Natural killer cell (primary cell): Measurements from ENCODE around the gene MTOR. TPM values are rescaled to one million over a fixed set of nuclear protein-coding genes. Genes with fewer than 3 reads are reported as not detected.

ENCODE experiments used
- ATAC-seq, 3 donors: fragments of 150-1000 bp in 2 of 3; fragments of 200-7000 bp in 1 of 3; cut with Tn5 transposase; 1 replicate in 1 of 3; 2 replicates in 2 of 3; pipeline ENCODE4 v1.10.0; 2021; ENCODE audit warnings: mild to moderate bottlenecking in 2 of 3, moderate library complexity in 2 of 3
- DNase-seq, 2 donors: peaks; one replicate each; pipeline versions ENCODE4 v3.0.0 to v3.0.0-alpha.2; 2013 to 2021; ENCODE audit warnings: mixed read lengths in 1 of 2
- H3K27ac ChIP-seq: one replicate; pipeline ENCODE4 v1.5.1; 2013; ENCODE audit warnings: mild to moderate bottlenecking, low read length
- H3K27me3 ChIP-seq: one replicate; pipeline ENCODE4 v1.6.1; 2013; ENCODE audit warnings: low read length; ENCODE audit not compliant: control insufficient read depth, insufficient read depth
- H3K36me3 ChIP-seq: one replicate; pipeline ENCODE4 v1.6.1; 2013; ENCODE audit warnings: low read length; ENCODE audit not compliant: control insufficient read depth, insufficient read depth
- H3K4me1 ChIP-seq: one replicate; pipeline ENCODE4 v1.6.1; 2013; ENCODE audit warnings: low read length; ENCODE audit not compliant: control insufficient read depth, insufficient read depth
- H3K4me3 ChIP-seq: one replicate; pipeline ENCODE4 v1.5.1; 2013; ENCODE audit warnings: low read length
- H3K9me3 ChIP-seq: one replicate; pipeline ENCODE4 v1.6.1; 2013; ENCODE audit warnings: low read length; ENCODE audit not compliant: control insufficient read depth, insufficient read depth
- H3K27ac Mint-ChIP-seq, 2 donors: one replicate each; pipeline ENCODE4 v1.8.0; 2022; ENCODE audit warnings: mild to moderate bottlenecking in 2 of 2, mixed read lengths in 2 of 2, moderate library complexity in 1 of 2
- H3K27me3 Mint-ChIP-seq, 2 donors: one replicate each; pipeline ENCODE4 v1.8.0; 2022; ENCODE audit warnings: low read depth in 2 of 2, mixed read lengths in 2 of 2
- H3K36me3 Mint-ChIP-seq: one replicate; pipeline ENCODE4 v1.8.0; 2022; ENCODE audit warnings: mixed read lengths
- H3K4me1 Mint-ChIP-seq, 2 donors: one replicate each; pipeline ENCODE4 v1.8.0; 2022; ENCODE audit warnings: mixed read lengths in 2 of 2
- H3K4me3 Mint-ChIP-seq: one replicate; pipeline ENCODE4 v1.8.0; 2022; ENCODE audit warnings: mild to moderate bottlenecking, moderate library complexity, mixed read lengths
- H3K9me3 Mint-ChIP-seq, 2 donors: one replicate each; pipeline ENCODE4 v1.8.0; 2022; ENCODE audit warnings: mixed read lengths in 2 of 2
- CTCF ChIP-seq: fragments of 200-600 bp; IDR thresholded peaks from one replicate; pipeline ENCODE4 v1.8.0; 2022; ENCODE audit warnings: antibody characterized with exemption
- WGBS: methylation state at CpG from one replicate; pipeline ENCODE4 v1.1.7; 2013; ENCODE audit warnings: missing lambda C conversion rate; ENCODE audit not compliant: insufficient coverage; 5-methylcytosine and 5-hydroxymethylcytosine counted together
- intact Hi-C: fragments of 100-400 bp; cut with micrococcal nuclease; formaldehyde crosslinking; loops from one replicate; pipeline ENCODE4 v1.14.2; 2022
- total RNA-seq, 4 donors: library from RNA; stranded (reverse); fragments of 120-200 nt in 1 of 4; gene quantifications; one replicate each; pipeline versions ENCODE4 v1.2.3 to v1.2.4, GENCODE V29; 2013 to 2022

The MTOR gene
- total RNA-seq, 3 donors from 2014 or later (not counting 1 experiment from before 2014, with no cell fraction given) = 42.7 to 54.6 (median 43.7) TPM

GRCh38 chr1:11279630-11280029 lies 17.3 kb upstream of the MTOR start:
- Mint-ChIP-seq H3K4me3 (no peak overlapping the region), H3K27ac (peak overlapping the region in 1 of 2 donors; percentile 64), H3K36me3 (no peaks in the 10 kb centered on the region), H3K4me1 (peaks cover 38 to 47% of the 10 kb centered on the region in 2 donors), H3K9me3 (no peaks in the 10 kb centered on the region), H3K27me3 (no peaks in the 10 kb centered on the region)
- DNase-seq (no peak), ATAC-seq (no peak)
- whole genome bisulfite sequencing = 100% methylated on average over 1 of the region's 1 CpG
- intact Hi-C loops = no loop called here
- Histone ChIP-seq H3K27me3 (no peaks in the 10 kb centered on the region), H3K9me3 (no peaks in the 10 kb centered on the region), H3K27ac (no peak overlapping the region), H3K4me1 (peaks cover 25% of the 10 kb centered on the region), H3K4me3 (no peak overlapping the region), H3K36me3 (peaks cover 20% of the 10 kb centered on the region)
- TF ChIP-seq CTCF = no peak

- Mint-ChIP-seq H3K4me3 (no peak overlapping the region), H3K9me3 (no peaks in the 10 kb centered on the region), H3K27me3 (no peaks in the 10 kb centered on the region), H3K27ac (no peak overlapping the region), H3K36me3 (no peaks in the 10 kb centered on the region), H3K4me1 (peaks cover 38 to 46% of the 10 kb centered on the region in 2 donors)
- 94% methylated on average over 5 of the region's 5 CpGs for WGBS
- H3K4me1 ChIP-seq = peaks cover 30% of the 10 kb centered on the region
- H3K27me3 ChIP-seq = no peaks in the 10 kb centered on the region
- no peak for DNase-seq
- no peak overlapping the region for H3K27ac ChIP-seq
- no peak for TF ChIP-seq CTCF
- no peak for ATAC-seq
- H3K4me3 ChIP-seq = no peak overlapping the region
- H3K9me3 ChIP-seq = no peaks in the 10 kb centered on the region
- intact Hi-C loops = no loop called here
- peaks cover 20% of the 10 kb centered on the region for H3K36me3 ChIP-seq
Observed at GRCh38 chr1:11279152-11279551, 16.8 kb upstream of the MTOR start.

- no peak for DNase-seq
- Histone ChIP-seq H3K9me3 (no peaks in the 10 kb centered on the region), H3K27me3 (no peaks in the 10 kb centered on the region), H3K4me1 (peaks cover 28% of the 10 kb centered on the region), H3K4me3 (peak overlapping the region; percentile 98), H3K27ac (peak overlapping the region; percentile 95), H3K36me3 (peaks cover 10% of the 10 kb centered on the region)
- intact Hi-C loops = no loop called here
- no peak for TF ChIP-seq CTCF
- ATAC-seq = peak in 2 of 3 donors; percentile 28 to 32
- Mint-ChIP-seq H3K4me1 (peaks cover 21 to 29% of the 10 kb centered on the region in 2 donors), H3K27ac (peak overlapping the region; percentile 84 to 87), H3K36me3 (no peaks in the 10 kb centered on the region), H3K4me3 (peak overlapping the region; percentile 92), H3K27me3 (no peaks in the 10 kb centered on the region), H3K9me3 (no peaks in the 10 kb centered on the region)
- WGBS = 5% methylated on average over 22 of the region's 22 CpGs
Observed at GRCh38 chr1:11273595-11274234, 11.4 kb upstream of the MTOR start.
